ENCODE data around the gene ENTPD1. TPM values are rescaled to one million over a fixed set of nuclear protein-coding genes. Genes with fewer than 3 reads are reported as not detected.

ENTPD1 gene
- polyA plus RNA-seq, 1 donor (not counting 4 experiments of a cell fraction or from before 2014, with no cell fraction given), result 0.03 TPM

- H3K4me1 ChIP-seq (ENCODE audit: control insufficient read depth, extremely low read depth, insufficient read depth, low read length), result no peaks in the 10 kb centered on the region
- TF ChIP-seq CTCF (optimal IDR thresholded peaks at IDR 0.05 in 1 of 3, IDR thresholded peaks at IDR 0.05 in 1 of 3, conservative IDR thresholded peaks at IDR 0.05 in 1 of 3; ENCODE audit: extremely low read depth in 1 of 3, insufficient read depth in 2 of 3, low read length in 3 of 3) (no peak), EZH2 (IDR thresholded peaks at IDR 0.05; ENCODE audit: low read length) (no peak)
- no peaks in the 10 kb centered on the region for H3K9me1 ChIP-seq (ENCODE audit: control insufficient read depth, extremely low read depth, insufficient read depth, low read length)
- no peaks in the 10 kb centered on the region for H3K36me3 ChIP-seq (ENCODE audit: control insufficient read depth in 2 of 2, extremely low read depth in 1 of 2, insufficient read depth in 2 of 2, low read length in 2 of 2)
- H3K79me2 ChIP-seq (ENCODE audit: control insufficient read depth, insufficient read depth, low read length), result no peaks in the 10 kb centered on the region
- H3K27me3 ChIP-seq (ENCODE audit: control insufficient read depth, extremely low read depth, insufficient read depth, low read length), result no peaks in the 10 kb centered on the region
- H3K4me3 ChIP-seq (ENCODE audit: control insufficient read depth in 2 of 3, extremely low read depth in 1 of 3, insufficient read depth in 2 of 3, low read depth in 1 of 3, low read length in 3 of 3), result no peak overlapping the region
- no peak for FAIRE-seq
- dilution Hi-C loops (cut with MboI; ENCODE audit: extremely low pct_ligation_motif_present, low sequenced_read_pairs), result no loop called here
- DNase-seq (ENCODE audit: low read depth, low spot score), result no peak
- H4K20me1 ChIP-seq (ENCODE audit: control insufficient read depth, extremely low read depth, insufficient read depth, low read length), result no peaks in the 10 kb centered on the region
- H3K27ac ChIP-seq (ENCODE audit: control insufficient read depth, insufficient read depth, low read length), result no peak overlapping the region
- no peak overlapping the region for H3K9ac ChIP-seq (ENCODE audit: control insufficient read depth, extremely low read depth, insufficient read depth, low read length)
- no peak overlapping the region for H2AFZ ChIP-seq (ENCODE audit: control insufficient read depth, low read length)
- H3K4me2 ChIP-seq (ENCODE audit: control insufficient read depth, extremely low read depth, insufficient read depth, low read depth, low read length), result no peak overlapping the region
- no peaks in the 10 kb centered on the region for H3K9me3 ChIP-seq (ENCODE audit: control insufficient read depth, low read depth, low read length)
These were observed 1.1 kb downstream of the ENTPD1 start for GRCh38 chr10:95756809-95757684.

- Histone ChIP-seq H3K4me1 (ENCODE audit: control insufficient read depth, extremely low read depth, insufficient read depth, low read length) (no peaks in the 10 kb centered on the region), H3K9me3 (ENCODE audit: control insufficient read depth, low read depth, low read length) (no peaks in the 10 kb centered on the region), H3K27ac (ENCODE audit: control insufficient read depth, insufficient read depth, low read length) (no peak overlapping the region), H3K27me3 (ENCODE audit: control insufficient read depth, extremely low read depth, insufficient read depth, low read length) (no peaks in the 10 kb centered on the region), H3K9me1 (ENCODE audit: control insufficient read depth, extremely low read depth, insufficient read depth, low read length) (no peaks in the 10 kb centered on the region), H2AFZ (ENCODE audit: control insufficient read depth, low read length) (no peak overlapping the region), H4K20me1 (ENCODE audit: control insufficient read depth, extremely low read depth, insufficient read depth, low read length) (no peaks in the 10 kb centered on the region), H3K36me3 (ENCODE audit: control insufficient read depth in 2 of 2, extremely low read depth in 1 of 2, insufficient read depth in 2 of 2, low read length in 2 of 2) (no peaks in the 10 kb centered on the region), H3K4me2 (ENCODE audit: control insufficient read depth, extremely low read depth, insufficient read depth, low read depth, low read length) (no peak overlapping the region), H3K9ac (ENCODE audit: control insufficient read depth, extremely low read depth, insufficient read depth, low read length) (no peak overlapping the region), H3K4me3 (ENCODE audit: control insufficient read depth in 2 of 3, extremely low read depth in 1 of 3, insufficient read depth in 2 of 3, low read depth in 1 of 3, low read length in 3 of 3) (no peak overlapping the region), H3K79me2 (ENCODE audit: control insufficient read depth, insufficient read depth, low read length) (no peaks in the 10 kb centered on the region)
- no peak for DNase-seq (ENCODE audit: low read depth, low spot score)
- FAIRE-seq, result no peak
- TF ChIP-seq EZH2 (IDR thresholded peaks at IDR 0.05; ENCODE audit: low read length) (no peak), CTCF (optimal IDR thresholded peaks at IDR 0.05 in 1 of 3, IDR thresholded peaks at IDR 0.05 in 1 of 3, conservative IDR thresholded peaks at IDR 0.05 in 1 of 3; ENCODE audit: extremely low read depth in 1 of 3, insufficient read depth in 2 of 3, low read length in 3 of 3) (no peak)
- dilution Hi-C loops (cut with MboI; ENCODE audit: extremely low pct_ligation_motif_present, low sequenced_read_pairs), result no loop called here
These were observed 2.5 kb downstream of the ENTPD1 start for GRCh38 chr10:95758351-95759025.

Data from keratinocyte (primary cell).